HAP-1 (cell line): ENCODE results near the gene EFHD2.

Experiments used
- DNase-seq, 2 experiments: peaks; one replicate each; pipeline ENCODE4 v3.0.0-alpha.2; 2016 to 2020; ENCODE audit warnings: low spot score in 2 of 2
- H3K27me3 ChIP-seq: fragments of 250-450 bp; sonication (Bioruptor Pico); 2 replicates; pipeline ENCODE4 v1.5.1; 2020; ENCODE audit warnings: low read depth, mild to moderate bottlenecking, moderate library complexity
- H3K36me3 ChIP-seq: fragments of 250-450 bp; sonication (Bioruptor Pico); replicated peaks from 2 replicates; pipeline ENCODE4 v1.5.1; 2020; ENCODE audit warnings: mild to moderate bottlenecking
- H3K4me1 ChIP-seq: fragments of 250-450 bp; sonication (Bioruptor Pico); 2 replicates; pipeline ENCODE4 v1.5.1; 2020; ENCODE audit warnings: mild to moderate bottlenecking
- H3K4me3 ChIP-seq: fragments of 250-450 bp; sonication (Bioruptor Pico); 2 replicates; pipeline ENCODE4 v1.5.1; 2020; ENCODE audit warnings: mild to moderate bottlenecking, moderate library complexity
- H3K9me3 ChIP-seq: fragments of 250-450 bp; sonication (Bioruptor Pico); 2 replicates; pipeline ENCODE4 v1.5.1; 2020; ENCODE audit warnings: mild to moderate bottlenecking, moderate library complexity
- in situ Hi-C: fragments of 300-500 bp; cut with MboI; formaldehyde crosslinking; loops from 3 replicates; pipeline ENCODE4 v1.14.3; 2020; ENCODE audit warnings: low sequenced_read_pairs, inconsistent platforms, mixed read lengths

EFHD2 gene

DNA sequence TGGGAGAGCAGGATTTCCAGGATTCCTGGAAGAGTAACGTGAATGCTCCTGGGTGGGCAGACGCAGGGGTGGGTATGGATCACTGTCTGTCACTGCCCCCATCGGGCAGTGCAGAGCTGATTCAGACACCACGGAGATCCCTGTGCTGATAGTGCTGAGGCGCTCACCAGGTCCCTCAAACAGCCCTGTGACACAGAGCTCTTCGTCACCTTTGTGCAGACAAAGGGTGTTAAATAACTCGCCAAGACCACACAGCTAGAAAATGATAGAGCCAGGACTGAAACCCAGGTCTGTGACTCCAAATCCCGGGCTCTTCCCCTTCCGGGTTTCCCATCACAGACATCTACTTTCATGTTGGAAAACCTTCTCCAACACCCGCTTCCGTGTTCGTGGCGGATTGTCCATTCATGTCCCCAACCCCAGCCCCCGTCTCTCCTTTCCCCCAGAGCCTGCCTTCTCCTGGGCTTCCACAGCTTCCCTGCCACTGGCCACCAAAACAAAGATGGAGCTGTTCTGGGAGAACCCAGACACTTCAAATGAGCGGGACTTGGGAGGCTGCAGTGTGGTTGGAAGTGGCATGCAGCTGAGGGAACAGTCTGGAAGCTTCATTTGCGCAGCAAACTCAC lies 2.6 kb downstream of the EFHD2 start:
- Histone ChIP-seq H3K36me3 (no peaks in the 10 kb centered on the region; the same call in 1 of the 2 replicates), H3K9me3 (no peaks in the 10 kb centered on the region), H3K27me3 (no peaks in the 10 kb centered on the region), H3K4me3 (no peak overlapping the region), H3K4me1 (peaks cover 4% of the 10 kb centered on the region)
- in situ Hi-C loops, result no loop called here
- no peak for DNase-seq

GRCh38 chr1:15412843-15413242 lies 3.2 kb downstream of the EFHD2 start:
- DNase-seq, result no peak
- H3K9me3 ChIP-seq, result no peaks in the 10 kb centered on the region
- H3K4me1 ChIP-seq, result peaks cover 4% of the 10 kb centered on the region
- H3K27me3 ChIP-seq, result no peaks in the 10 kb centered on the region
- no peaks in the 10 kb centered on the region; the same call in 1 of the 2 replicates for H3K36me3 ChIP-seq
- in situ Hi-C loops, result no loop called here
- H3K4me3 ChIP-seq, result no peak overlapping the region

- peaks cover 4% of the 10 kb centered on the region for H3K4me1 ChIP-seq
- in situ Hi-C loops, result no loop called here
Measured at GRCh38 chr1:15413563-15414444, 4.1 kb downstream of the EFHD2 start.

DNA sequence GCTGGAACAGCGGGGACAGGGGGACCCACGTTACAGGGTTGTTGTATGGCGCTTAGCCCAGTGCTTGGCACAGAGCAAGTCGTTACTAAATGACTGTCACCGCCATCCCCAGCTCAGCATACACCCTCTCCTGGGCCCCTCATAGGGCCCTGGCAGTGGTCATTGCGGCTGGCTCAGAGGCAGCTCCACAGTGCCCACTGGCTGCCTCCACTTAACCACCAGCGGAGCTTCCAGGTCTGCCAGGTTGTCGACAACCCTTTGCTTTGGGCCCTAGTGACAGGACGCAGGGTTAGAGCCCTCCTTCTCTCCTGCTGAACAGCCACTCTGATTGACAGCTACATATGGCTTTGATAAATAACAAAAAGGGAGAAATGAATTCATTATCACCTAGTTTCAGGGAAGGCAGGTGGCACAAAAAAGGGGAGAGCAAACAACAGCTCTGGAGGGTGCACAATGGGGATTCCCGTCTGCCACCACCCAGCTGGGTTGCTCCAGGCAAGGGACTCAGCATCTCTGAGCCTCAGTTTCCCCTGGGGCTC lies 4.8 kb downstream of the EFHD2 start:
- in situ Hi-C loops, result no loop called here
- Histone ChIP-seq H3K4me3 (no peak overlapping the region), H3K4me1 (no peaks in the 10 kb centered on the region; the same call in 1 of the 2 replicates), H3K9me3 (no peaks in the 10 kb centered on the region), H3K36me3 (no peaks in the 10 kb centered on the region; the same call in 1 of the 2 replicates), H3K27me3 (no peaks in the 10 kb centered on the region)
- no peak for DNase-seq

More at GRCh38 chr1:15413563-15414444, 4.1 kb downstream of the EFHD2 start:
- H3K27me3 ChIP-seq, result no peaks in the 10 kb centered on the region
- no peaks in the 10 kb centered on the region; the same call in 1 of the 2 replicates for H3K36me3 ChIP-seq
- no peak overlapping the region for H3K4me3 ChIP-seq
- DNase-seq, result no peak
- no peaks in the 10 kb centered on the region for H3K9me3 ChIP-seq

DNA sequence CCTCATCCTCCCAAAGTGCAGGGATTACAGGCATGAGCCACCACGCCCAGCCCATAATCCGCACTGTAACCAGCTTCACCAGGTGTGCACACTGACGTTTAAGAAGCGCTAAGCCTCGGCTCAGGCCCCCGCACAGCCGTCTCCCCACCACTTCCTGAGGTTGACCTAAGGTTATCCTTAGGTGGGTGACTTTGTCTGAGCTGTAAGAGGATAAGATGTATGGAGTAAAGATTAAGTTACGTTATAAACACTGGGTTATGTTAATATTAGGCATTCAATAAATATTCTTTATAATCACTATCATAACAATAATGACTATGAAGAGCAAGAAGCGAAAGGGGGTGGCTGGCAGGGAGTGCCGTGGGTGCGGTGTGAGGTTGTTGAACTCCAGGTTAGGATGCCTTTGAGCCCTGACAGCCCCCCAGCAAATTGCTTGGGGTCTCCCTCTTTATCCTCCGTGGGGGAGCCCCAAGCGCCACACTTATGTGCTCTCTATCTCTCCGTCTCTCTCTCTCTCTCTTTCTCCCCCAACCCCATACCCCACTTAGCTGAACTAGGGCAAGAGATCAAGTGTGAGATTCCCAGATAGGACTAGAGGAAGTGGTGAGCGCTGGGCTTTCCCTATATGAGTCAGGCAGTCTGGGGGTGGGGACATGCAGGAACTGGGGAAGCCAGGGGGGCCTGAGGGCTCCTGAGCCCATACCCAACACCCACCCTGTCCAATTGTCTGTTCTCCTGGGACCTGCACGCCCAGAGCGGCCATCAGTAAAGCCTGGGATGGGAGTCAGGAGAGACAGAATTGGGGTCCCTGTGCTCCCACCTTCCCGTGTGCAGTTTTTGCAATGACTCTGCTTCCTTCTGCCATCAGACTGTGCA lies 7.6 kb downstream of the EFHD2 start:
- Histone ChIP-seq H3K4me3 (no peak overlapping the region), H3K9me3 (no peaks in the 10 kb centered on the region; the same call in 1 of the 2 replicates), H3K4me1 (no peaks in the 10 kb centered on the region), H3K27me3 (no peaks in the 10 kb centered on the region), H3K36me3 (no peaks in the 10 kb centered on the region; the same call in 1 of the 2 replicates)
- in situ Hi-C loops, result no loop called here
- no peak for DNase-seq

GRCh38 chr1:15418806-15419515 lies 9.3 kb downstream of the EFHD2 start:
- no peak for DNase-seq
- Histone ChIP-seq H3K4me3 (no peak overlapping the region), H3K9me3 (no peaks in the 10 kb centered on the region; the same call in 1 of the 2 replicates), H3K36me3 (no peaks in the 10 kb centered on the region; the same call in 1 of the 2 replicates), H3K4me1 (no peaks in the 10 kb centered on the region), H3K27me3 (no peaks in the 10 kb centered on the region)
- in situ Hi-C loops, result no loop called here

DNA sequence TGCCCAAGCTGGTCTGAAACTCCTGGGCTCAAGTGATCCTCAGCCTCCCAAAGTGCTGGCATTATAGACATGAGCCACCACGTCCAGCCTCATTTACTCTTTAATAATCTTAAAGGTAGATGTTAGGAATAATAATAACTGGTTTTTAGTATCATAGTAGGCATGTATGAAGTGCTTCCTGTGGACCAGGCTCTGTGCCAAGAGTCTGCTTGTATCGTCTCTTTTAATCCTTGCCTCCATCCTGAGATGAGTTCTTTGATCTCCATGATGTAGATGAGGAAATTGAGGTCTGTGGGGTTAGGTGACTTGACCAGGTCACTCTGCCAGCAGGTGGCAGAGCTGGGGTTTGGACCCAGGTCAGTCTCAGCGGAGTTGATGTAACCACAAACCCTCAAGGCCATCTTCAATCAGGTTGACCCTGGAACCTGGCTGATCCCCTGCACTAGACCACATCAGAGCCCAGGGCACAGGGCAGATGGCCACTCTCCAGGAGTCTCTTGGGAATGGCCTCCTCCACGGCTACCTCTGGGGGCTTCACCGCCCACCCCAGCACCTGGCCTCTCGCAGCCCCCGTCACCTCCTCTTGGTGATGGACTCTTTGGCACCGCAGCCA lies 11.3 kb downstream of the EFHD2 start:
- in situ Hi-C loops, result loop anchor here (10.0 kb wide), 1 partner anchor 296 kb away; no protein-coding TSS in a partner anchor
- no peak overlapping the region for H3K4me3 ChIP-seq
- H3K36me3 ChIP-seq, result peaks cover 4% of the 10 kb centered on the region
- H3K27me3 ChIP-seq, result no peaks in the 10 kb centered on the region
- no peak for DNase-seq
- no peaks in the 10 kb centered on the region; the same call in 1 of the 2 replicates for H3K9me3 ChIP-seq
- no peaks in the 10 kb centered on the region for H3K4me1 ChIP-seq

- H3K4me3 ChIP-seq, result no peak overlapping the region
- H3K36me3 ChIP-seq, result peaks cover 17% of the 10 kb centered on the region
- no peak for DNase-seq
- no peaks in the 10 kb centered on the region; the same call in 1 of the 2 replicates for H3K9me3 ChIP-seq
- H3K27me3 ChIP-seq, result no peaks in the 10 kb centered on the region
- no peaks in the 10 kb centered on the region for H3K4me1 ChIP-seq
- in situ Hi-C loops, result loop anchor here (10.0 kb wide), 1 partner anchor 298 kb away; no protein-coding TSS in a partner anchor
Measured at GRCh38 chr1:15422871-15423270, 13.2 kb downstream of the EFHD2 start.

DNA sequence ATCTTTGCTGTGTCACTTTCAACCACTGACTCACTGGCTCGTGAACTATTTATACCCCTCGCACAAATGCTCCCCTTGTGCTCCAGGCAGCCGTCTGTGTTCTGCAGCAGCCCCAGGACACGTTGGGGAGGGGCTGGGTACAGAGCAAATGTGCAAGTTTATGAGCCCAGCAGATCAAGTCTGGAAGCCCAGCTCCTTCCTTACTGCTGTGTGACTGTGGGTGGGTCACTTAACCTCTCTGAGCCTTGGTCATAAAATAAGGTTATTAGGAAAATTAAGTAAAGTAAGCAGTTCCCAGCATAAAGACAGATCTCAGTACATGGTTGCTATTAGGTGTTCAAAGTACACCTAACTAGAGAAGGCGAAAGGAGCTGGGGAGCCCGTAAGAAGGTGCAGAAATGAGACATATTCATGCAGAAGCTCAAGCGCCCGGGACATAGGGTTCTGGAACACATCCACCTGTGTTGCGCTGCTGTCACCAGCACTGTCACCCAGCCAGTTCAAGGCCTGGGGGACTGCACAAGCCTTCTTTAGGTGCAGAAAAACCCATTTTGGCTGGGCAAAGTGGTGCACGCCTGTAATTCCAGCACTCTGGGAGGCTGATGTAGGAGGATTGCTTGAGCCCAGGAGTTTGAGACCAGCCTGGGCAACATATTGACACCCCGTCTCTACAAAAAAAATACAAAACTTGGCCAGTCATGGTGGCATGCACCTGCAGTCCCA lies 13.8 kb downstream of the EFHD2 start:
- no peaks in the 10 kb centered on the region for H3K4me1 ChIP-seq
- in situ Hi-C loops, result loop anchor here (10.0 kb wide), 1 partner anchor 299 kb away; no protein-coding TSS in a partner anchor
- DNase-seq, result no peak
- no peak overlapping the region for H3K4me3 ChIP-seq
- H3K9me3 ChIP-seq, result no peaks in the 10 kb centered on the region; the same call in 1 of the 2 replicates
- H3K27me3 ChIP-seq, result no peaks in the 10 kb centered on the region
- H3K36me3 ChIP-seq, result peaks cover 17% of the 10 kb centered on the region

- in situ Hi-C loops, result loop anchor here (10.0 kb wide), 1 partner anchor 299 kb away; no protein-coding TSS in a partner anchor
Measured at GRCh38 chr1:15424146-15424667, 14.5 kb downstream of the EFHD2 start.

GRCh38 chr1:15424981-15425380 lies 15.3 kb downstream of the EFHD2 start:
- H3K9me3 ChIP-seq, result no peaks in the 10 kb centered on the region; the same call in 1 of the 2 replicates
- H3K4me1 ChIP-seq, result no peaks in the 10 kb centered on the region
- H3K36me3 ChIP-seq, result peaks cover 17% of the 10 kb centered on the region
- in situ Hi-C loops, result loop anchor here (5.0 to 10.0 kb wide), 2 partner anchors 98 to 300 kb away; no protein-coding TSS in a partner anchor
- H3K27me3 ChIP-seq, result no peaks in the 10 kb centered on the region
- no peak for DNase-seq
- H3K4me3 ChIP-seq, result no peak overlapping the region

More at GRCh38 chr1:15424146-15424667, 14.5 kb downstream of the EFHD2 start:
- Histone ChIP-seq H3K9me3 (no peaks in the 10 kb centered on the region; the same call in 1 of the 2 replicates), H3K27me3 (no peaks in the 10 kb centered on the region), H3K36me3 (peaks cover 17% of the 10 kb centered on the region), H3K4me3 (no peak overlapping the region), H3K4me1 (no peaks in the 10 kb centered on the region)
- no peak for DNase-seq
